Stimulated activated CD8-positive, alpha-beta memory T cell treated with anti-CD3 and anti-CD28 coated beads, Interleukin-7, amount 100 ng/mL, for 1 hour (primary cell): Measurements from ENCODE around the gene CTTN.

Experiments used
- DNase-seq, 2 donors: peaks; one replicate each; pipeline ENCODE4 v3.0.0-alpha.2; 2020; ENCODE audit warnings: low read depth in 2 of 2

Gene CTTN

DNA sequence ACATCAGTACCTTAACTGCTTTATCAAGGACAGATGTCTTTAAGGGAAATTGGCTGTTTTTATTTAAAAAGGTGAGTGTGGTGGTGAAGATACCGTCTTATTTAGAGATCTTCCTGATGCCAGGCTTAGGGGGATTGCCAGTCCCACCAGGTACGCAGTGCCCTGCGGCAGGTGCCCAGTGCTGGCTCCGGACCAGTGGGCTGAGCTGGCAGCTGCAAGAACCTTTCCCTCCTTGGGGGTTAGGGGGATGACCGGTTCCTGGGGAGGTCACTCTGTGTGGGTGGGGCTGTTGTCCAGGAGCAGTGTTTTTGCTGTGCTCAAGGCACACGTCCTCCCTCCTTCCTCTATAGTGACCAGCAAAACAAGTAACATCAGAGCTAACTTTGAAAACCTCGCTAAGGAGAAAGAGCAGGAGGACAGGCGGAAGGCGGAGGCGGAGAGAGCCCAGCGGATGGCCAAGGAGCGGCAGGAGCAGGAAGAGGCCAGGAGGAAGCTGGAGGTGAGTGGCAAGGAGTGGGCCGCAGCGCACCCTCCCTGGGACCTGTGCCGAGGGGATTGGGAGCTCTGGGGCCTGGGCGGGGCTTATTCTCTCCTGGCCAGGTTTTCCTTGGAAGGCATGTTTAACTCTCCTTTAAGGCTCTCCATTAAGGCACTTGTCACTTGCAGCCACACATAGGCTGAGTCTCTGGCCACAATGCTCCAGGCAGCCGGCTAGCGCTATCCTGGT lies 30.5 kb downstream of the CTTN start:
- DNase-seq, result no peak

DNA sequence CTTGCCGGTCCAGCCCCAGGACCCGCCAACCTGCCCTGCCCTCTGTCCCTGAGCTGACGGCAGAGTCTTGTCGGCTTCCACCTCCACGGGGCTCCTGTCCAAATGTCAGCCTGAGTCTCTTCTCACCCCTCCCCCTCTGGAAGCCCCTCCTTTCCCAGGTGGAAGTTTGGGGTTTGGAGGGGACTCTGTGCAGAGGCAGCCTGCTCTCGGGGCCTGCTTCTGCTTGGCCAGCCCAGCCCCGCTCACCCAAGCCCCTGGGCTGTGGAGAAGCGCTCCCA lies 31.0 kb downstream of the CTTN start:
- DNase-seq, result no peak

DNA sequence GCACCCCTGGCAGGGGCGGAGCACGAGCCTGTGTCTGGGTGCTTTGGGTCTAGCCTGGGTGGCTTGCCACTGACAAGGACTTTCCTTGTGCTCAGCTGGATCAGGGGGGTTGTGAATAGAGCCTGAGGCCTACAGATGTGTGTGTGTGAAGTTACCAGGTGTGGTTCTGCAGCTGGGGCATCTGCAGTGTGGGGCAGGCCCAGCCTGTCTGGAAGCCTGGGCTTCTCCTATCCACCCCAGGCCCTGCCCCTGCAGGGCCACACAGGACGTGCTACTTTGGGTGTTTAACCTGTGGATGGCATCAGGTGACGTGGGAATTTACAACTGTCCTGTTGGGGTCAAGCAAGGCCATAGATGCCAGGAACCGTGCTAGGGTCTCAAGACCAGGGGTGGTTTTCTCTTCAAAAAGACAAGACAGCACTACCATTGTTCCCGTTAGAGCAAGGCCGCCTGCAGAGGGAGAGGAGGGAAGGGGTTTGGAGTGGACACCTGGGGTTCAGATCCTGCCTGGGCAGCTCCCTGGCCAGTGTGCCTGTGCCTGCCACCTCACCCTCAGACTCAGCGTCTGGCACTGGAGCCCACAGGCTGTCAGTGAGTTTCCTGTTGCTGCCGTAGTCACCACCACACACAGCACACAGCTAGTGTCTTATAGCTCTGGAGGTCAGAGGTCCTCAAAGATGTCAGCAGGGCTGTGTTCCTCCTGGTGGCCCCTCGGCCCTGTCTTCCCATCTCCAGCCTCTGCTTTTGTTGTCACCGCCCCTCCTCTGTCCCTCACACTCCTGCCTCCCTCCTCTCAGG lies 31.6 kb downstream of the CTTN start:
- no peak for DNase-seq

DNA sequence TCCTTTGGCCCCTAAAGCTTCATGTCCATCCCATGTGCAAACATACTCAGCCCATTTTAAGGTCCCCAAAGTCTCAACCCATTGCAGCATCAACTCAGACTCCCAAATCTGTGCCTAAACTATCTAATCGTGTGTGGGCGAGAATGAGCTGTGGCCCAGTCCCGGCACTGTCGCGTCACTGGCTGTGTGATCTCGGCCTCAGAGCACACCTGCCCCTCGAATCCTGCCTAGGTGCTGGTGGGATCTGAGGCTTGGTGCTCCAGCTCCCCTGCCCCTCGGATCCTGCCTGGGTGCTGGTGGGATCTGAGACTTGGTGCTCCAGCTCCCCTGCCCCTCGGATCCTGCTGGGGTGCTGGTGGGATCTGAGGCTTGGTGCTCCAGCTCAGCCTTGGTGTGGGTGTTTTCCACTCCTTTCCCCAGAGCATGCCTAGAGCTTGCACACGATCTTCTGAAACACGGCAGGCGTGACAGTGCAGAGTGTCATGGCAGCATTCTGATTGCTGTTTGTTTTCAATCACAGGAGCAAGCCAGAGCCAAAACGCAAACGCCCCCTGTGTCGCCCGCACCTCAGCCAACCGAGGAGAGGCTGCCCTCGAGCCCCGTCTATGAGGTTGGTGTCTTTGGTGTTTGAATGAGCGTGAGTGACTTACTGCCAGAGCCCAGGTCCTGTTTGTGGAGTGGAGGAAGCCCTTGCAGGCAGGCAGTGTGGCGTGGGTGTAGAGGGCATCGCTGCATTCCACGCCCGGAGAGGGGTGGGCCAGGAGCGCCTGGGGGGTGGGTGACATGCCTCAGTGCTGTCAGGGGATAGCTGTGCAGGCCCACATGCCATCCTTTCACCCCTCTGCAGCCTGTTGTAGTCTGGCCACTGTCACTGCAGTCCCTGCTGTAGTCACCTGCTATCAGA lies 32.6 kb downstream of the CTTN start:
- DNase-seq, result no peak

DNA sequence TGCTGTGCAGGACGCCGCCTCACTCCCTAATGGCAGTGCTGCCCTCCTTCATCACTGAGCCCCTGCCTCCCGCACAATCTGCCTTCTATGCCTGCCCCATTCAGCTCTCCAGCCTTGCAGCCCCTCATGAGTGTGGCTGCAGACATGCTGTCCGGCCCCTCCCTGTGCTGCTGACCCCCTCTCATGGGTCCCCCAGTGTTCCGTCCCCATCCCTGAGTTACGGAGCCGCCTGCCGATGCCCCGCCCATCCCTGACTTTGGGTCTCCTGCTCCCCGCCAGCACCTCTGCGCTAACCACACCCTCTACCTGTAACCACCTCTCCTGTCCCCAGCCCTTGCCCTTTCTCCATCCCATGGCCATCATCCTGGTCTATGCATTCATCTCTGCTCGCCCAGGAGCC lies 33.3 kb downstream of the CTTN start:
- no peak for DNase-seq

DNA sequence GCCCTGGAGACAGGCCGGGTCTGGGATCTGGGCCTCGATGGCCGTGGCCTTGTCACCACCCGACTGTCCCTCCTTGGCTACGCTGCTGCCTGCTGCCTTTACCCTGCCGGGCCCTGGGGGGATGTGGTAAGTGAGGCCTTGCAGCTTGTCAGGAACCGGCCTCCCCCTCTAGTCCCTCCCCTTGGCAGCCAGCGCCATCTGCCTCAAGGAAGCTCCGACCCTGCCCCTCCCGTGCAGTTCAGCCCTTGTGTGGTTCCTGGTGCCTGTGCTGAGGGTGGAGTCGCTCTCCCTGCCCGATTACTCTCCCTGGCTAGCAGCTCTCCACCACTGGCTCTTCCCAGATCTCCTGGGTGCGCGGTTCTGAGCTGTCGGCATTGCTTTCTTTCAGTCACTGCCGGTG lies 33.7 kb downstream of the CTTN start:
- no peak for DNase-seq

DNA sequence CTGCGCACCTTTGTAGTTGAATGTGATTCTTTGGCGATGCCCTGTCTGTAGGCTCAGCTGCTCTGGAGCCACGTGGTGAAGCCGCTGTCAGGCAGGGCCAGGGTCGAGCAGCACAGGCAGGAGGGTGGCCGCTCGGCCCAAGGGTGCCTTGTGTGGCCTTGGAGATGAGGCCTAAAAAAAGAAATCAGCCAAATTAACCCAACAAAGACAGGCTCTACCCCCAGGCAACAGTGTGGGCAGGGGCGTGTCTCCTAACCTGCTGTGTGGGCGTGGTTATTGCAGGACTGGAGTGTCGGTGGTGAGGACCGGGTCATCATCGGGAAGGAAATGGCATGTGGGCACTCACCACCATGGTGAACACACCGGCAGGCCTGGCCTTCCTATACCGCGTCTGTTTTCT lies 34.3 kb downstream of the CTTN start:
- DNase-seq, result no peak

DNA sequence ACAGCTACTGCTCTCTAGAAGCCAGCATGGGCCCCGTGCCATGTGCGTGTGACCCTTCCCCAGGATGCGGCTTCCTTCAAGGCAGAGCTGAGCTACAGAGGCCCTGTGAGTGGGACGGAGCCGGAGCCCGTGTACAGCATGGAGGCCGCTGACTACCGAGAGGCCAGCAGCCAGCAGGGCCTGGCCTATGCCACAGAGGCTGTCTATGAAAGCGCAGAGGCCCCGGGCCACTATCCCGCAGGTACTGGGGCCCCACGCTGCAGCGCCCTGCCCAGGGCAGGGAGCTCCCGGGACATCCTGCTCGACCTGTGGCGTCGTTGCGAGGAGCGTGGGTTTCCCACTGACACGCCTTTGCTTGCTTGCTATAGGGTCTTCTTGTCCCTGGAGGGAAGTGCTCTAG lies 34.7 kb downstream of the CTTN start:
- DNase-seq, result no peak

DNA sequence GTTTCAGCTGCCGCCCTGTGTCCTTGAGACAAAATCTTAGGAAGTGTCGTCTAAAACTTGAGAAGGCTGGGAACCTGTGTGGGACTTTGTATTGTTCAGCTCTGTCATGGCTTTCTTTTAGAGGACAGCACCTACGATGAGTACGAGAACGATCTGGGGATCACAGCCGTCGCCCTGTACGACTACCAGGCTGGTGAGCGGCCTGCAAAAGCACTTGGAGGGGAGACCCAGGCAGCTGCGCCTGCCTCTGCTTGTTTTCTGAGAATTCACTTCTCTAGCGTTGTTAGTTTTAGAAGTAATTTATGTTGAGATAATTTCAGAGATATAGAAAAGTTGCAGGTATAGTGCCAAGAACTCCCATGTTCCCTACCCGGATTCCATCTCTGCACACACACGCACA lies 35.2 kb downstream of the CTTN start:
- DNase-seq, result no peak

DNA sequence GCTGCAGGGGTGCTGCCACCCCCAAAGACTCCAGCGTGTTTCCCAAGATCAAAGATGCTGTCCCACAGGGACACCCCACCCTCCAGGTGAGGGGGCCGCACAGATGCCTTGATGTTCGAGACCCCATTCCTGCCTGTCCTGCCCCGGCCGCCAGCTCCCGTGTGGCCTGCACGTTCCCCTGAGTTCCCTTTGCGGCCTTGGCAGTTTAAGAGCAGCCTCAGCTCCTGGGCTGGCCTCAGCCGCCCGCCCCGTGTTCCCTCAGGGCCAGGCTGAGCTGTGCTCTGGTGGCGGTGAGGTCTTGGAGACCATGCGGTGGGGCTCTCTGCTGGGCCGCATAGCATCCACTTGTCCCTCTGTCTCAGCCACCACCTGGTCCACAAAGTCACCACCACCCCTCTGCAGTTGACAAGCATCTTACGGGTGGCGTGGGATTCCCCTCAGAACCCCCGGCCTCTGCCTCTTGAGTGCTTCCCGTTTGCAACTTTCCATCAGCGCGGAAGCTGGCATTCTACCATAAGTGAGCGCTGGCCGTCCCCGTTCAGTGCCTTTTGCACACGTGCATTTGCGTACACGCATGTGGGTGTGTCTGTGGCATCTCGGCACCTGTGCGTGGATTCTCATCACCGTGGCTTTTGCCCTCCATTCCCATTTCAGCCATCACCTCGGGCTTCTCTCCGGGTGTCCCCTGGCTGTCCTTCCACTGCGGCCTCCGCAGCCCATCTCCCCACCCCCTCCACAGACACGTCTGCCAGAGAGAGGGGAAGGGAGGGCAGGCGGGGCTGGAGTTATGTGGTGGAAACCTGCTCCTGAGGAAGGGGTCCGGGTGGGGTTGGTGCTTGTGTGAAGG lies 35.9 kb downstream of the CTTN start:
- DNase-seq, result no peak

DNA sequence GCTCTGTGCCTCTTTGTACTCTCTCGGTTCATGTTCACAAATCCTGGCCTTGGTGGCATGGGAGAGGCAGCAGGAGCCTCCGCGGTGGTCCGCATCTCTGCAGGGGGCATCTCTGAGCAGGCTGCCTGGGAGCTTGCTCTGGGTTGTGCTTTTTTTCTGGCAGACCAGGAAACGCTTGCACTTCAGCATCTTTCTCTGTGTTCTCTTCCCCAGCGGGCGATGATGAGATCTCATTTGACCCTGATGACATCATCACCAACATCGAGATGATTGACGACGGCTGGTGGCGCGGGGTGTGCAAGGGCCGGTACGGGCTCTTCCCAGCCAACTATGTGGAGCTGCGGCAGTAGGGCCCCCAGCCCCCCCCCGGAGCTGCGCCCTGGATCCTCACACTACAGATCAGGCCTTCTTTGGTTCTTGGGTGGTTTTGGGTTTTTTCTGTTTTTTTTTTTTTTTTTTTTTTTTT lies 36.5 kb downstream of the CTTN start:
- DNase-seq, result no peak

DNA sequence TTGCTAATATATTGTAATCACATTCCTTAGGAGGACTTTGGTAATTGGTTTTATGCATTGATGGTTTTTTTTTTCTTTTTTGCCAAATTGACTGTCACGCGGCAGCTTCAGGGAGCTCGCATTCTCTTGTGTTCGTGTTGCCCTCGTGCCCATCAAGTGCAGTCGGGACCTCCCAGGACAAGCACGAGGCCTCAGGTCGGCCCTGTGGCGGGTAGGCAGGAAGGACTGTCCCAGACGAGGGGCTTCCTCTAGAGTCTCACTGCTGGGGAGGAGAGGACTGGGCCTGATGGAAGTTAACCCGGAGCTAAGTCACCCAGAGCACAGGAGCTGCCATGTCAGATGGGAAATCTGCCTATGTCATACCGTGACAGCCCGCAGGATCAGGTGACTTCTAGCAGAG lies 37.0 kb downstream of the CTTN start:
- no peak for DNase-seq

DNA sequence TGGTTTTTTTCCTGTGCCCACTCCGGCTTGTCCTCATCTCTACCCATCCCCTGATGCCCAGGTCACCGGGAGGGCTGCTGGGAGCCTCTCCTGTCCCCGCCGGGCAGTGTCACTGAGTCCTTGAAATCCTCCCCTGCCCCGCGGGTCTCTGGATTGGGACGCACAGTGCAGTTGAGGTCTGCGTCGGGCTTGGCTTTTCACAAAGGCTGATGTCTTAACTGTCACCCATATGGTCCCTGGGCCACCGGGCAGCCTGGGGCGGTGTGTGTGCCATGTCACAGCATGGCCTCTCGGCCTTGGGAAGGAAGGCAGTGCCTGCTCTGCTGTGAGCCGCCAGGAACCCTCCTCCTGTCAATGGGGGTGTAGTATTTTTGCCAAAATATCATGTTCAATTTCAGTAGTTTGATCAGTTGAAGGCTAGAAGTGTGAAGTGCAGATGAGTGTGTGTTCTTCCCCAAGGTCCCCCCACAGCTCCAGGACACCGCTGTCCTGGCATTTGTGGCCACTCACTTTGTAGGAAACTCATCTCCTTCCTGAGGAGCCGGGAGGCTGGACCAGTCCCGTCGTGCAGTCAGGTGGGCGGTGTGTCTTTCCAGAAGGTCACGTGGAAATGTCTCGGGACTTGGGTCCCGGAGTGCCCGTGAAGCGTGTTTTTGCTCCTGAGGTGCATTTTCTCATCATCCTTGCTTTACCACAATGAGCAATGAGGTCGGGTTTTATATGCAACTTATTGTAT lies 37.6 kb downstream of the CTTN start:
- no peak for DNase-seq

DNA sequence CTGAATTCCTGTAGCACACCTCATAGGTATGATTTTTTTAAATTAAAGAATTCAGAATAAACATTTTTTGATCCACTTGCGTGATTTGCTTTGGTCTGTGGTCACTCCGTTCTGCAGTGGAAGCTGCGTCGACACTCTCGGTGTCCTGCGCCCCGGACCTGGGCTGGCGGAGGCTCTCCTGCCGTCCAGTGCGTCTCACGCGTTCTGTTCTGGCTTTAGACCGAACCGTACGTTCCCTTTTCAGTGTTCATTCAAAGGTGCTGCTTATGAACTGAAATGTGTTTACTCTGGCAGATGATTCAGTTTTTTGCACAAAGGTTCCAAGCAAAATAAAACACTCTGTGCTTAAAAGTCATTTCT lies 38.2 kb downstream of the CTTN start:
- no peak for DNase-seq

DNA sequence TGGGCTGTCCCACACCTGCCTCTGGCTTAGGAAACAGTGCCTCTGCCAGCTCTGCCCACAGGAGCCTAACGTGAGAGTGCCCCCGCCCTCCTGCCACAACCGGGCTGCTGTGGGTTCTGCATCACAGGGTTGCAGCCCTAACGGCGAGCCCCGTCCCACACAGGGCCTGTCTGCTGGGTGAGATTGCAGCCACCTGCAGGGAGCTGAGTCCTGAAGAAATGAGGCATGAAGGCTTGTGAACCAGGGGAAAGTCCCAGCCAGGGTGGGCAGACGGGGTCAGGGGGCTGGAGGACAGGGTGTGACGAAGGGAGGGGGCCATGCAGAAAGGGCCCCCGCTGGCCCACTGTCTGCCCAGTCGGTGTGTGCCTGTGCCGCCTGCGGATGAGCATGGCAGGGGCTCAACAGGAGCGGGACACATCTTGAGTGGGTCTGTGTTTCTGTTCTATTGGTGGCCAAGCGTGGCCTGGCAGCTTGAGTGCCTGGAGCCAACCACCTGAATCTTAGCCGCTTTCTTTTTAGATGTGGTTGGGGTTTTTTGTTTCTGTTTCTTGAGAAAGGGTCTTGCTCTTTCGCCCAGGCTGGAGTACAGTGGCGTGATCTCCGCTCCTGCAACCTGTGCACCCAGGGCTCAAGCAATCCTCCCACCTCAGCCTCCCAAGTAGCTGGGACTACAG lies 38.9 kb downstream of the CTTN start:
- DNase-seq, result no peak

DNA sequence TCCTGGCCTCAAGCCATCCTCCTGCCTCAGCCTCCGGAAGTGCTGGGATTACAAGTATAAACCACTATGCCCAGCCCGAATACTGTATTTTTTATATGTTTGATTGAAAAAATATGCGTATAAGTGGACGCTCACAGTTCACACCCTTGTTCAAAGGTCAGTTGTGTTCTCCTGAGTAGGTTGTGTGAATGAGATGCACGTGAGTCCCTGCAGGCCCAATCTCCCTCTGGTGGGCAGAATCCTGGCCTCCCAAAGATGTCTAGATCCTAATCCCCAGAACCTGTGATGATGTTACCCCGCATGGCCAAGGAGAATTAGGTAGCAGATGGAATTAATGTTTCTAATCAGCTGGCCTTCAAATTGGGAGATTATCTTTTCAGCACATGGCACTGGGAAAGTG lies 41.9 kb downstream of the CTTN start:
- no peak for DNase-seq

DNA sequence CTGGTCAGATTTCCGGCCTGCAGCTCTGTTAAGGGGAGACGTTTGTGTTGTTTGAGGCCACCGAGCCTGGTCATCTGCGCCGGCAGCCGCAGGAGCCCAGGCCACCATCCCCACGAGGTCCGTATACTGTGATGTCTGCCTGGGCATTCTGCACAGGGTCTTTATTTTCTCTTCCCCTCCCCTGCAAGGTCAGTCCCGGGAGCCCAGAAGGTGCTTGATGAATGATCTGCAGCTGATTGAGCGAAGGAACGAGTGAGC lies 45.4 kb downstream of the CTTN start:
- DNase-seq, result no peak

DNA sequence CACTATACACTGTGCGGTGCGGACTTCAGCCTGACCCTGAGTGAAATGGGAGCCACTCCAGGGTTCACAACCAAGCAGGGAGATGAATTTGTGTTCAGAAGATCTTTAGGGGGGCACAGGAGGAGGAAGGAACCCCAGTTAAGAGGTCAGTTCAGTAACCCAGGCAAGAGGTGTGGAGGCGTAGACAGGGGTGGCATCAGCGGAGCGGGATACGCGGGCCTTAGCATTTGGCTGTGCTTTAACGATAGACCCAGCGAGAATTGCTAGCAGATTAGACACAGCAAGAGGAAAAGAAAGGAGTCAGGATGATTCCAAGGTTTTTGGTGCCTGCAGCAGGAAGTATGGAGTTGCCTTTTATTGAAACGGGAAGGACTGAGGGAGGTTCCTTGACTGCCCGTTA lies 46.8 kb downstream of the CTTN start:
- DNase-seq, result no peak

DNA sequence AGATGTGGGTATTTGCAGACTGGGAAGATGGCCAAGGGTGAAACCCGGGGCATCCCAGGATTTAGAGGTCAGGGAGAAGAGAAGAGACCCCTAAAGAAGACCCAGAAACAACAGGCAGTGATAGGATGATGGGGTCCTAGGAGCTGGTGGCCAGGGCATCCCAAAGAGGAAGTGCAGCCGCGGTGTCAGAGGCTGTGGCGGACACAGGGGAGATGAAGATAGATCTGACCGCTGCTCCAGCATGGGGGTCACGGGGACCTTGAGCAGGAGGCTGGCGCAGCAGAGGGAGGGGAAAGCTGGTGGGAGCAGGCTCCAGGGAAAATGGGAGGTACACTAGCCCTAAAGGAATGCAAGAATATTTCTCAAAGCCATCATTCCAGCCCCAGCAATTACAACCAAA lies 47.3 kb downstream of the CTTN start:
- DNase-seq, result no peak

DNA sequence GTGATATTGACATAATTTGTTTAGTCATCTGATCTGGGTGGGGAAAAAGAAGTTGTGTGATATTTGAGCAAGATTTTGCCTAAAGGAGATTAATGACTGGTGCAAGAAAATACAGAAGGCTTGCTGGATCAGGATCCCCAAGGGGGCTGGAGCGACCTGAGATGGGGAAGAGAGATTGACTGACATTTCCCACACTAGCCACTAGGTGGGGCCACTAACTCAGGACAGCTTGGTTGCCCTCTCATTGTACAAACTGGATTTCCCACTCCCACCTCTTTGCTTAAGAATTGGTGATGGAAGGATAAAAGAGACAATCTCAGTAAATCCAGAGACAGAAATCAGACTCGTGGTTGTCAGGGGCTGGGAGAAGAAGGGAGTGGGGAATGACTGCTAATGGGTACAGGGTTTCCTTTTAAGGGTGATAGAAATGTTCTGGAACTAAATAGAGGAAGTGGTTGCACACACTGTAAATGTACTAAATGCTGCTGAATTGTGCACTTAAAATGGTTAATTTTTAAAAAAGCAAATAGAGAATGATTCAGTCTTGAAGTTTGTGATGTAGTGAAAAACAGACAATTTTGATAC lies 50.7 kb downstream of the CTTN start:
- DNase-seq, result no peak
